HG02885 (cell line): ENCODE data around the gene PLAAT5.
"Not testable (repeated sequence)": the region's sequence is repeated elsewhere in the genome, so short reads cannot be mapped to it uniquely, and the experiment has no call there.

ENCODE experiments used
- ATAC-seq: cut with Tn5 transposase; IDR thresholded peaks from one replicate; pipeline ENCODE4 v1.9.1; 2021; ENCODE audit warnings: mild to moderate bottlenecking; ENCODE audit not compliant: unreplicated experiment, poor library complexity

Gene PLAAT5

GRCh38 chr11:63490551-63491239, at the start of gene PLAAT5:
Gene PLAAT5, minus strand, starts transcription at chr11:63491167. Its CDS starts 133 bp downstream, at chr11:63491034.
- no peak for ATAC-seq

- ATAC-seq: no peak
Measured at GRCh38 chr11:63537293-63538101, 46.5 kb upstream of the PLAAT5 start.

GRCh38 chr11:63536669-63537292, 45.8 kb upstream of the PLAAT5 start, which contains the start of gene PLAAT4:
Gene PLAAT4, plus strand, starts transcription at chr11:63536808. Its CDS starts 61 bp downstream, at chr11:63536869.
- ATAC-seq: no peak

GRCh38 chr11:63535734-63536133, 44.8 kb upstream of the PLAAT5 start:
- no peak for ATAC-seq

GRCh38 chr11:63534895-63535461, 44.0 kb upstream of the PLAAT5 start:
- peak; percentile 51 for ATAC-seq

GRCh38 chr11:63534076-63534475, 43.1 kb upstream of the PLAAT5 start:
- no peak for ATAC-seq

- no peak for ATAC-seq
Measured at GRCh38 chr11:63532799-63533475, 42.0 kb upstream of the PLAAT5 start.

GRCh38 chr11:63532117-63532516, 41.1 kb upstream of the PLAAT5 start:
- ATAC-seq: no peak

- peak; percentile 69 for ATAC-seq
Measured at GRCh38 chr11:63531074-63531792, 40.3 kb upstream of the PLAAT5 start.

GRCh38 chr11:63530021-63530420, 39.1 kb upstream of the PLAAT5 start:
- no peak for ATAC-seq

- ATAC-seq: not testable (repeated sequence)
Measured at GRCh38 chr11:63529373-63529772, 38.4 kb upstream of the PLAAT5 start.

- ATAC-seq: not testable (repeated sequence)
Measured at GRCh38 chr11:63528729-63529278, 37.8 kb upstream of the PLAAT5 start.

GRCh38 chr11:63528156-63528555, 37.2 kb upstream of the PLAAT5 start:
- ATAC-seq: not testable (repeated sequence)

- no peak for ATAC-seq
Measured at GRCh38 chr11:63527667-63528066, 36.7 kb upstream of the PLAAT5 start.

- no peak for ATAC-seq
Measured at GRCh38 chr11:63523151-63523550, 32.2 kb upstream of the PLAAT5 start.

GRCh38 chr11:63521896-63522295, 30.9 kb upstream of the PLAAT5 start:
- ATAC-seq: no peak

- no peak for ATAC-seq
Measured at GRCh38 chr11:63520606-63521170, 29.7 kb upstream of the PLAAT5 start.

GRCh38 chr11:63518548-63518947, 27.6 kb upstream of the PLAAT5 start:
- no peak for ATAC-seq

- ATAC-seq: no peak
Measured at GRCh38 chr11:63517156-63517555, 26.2 kb upstream of the PLAAT5 start.
